Fibroblast of mammary gland (primary cell): ENCODE measurements around the gene PHF21B.

Experiments
- DNase-seq: peaks from one replicate; pipeline ENCODE4 v3.0.0-alpha.2; 2010; ENCODE audit warnings: low read depth
- H3K4me3 ChIP-seq: 2 replicates; pipeline ENCODE4 v1.5.1; 2011; ENCODE audit warnings: low read depth, mild to moderate bottlenecking, low read length, moderate library complexity; ENCODE audit not compliant: control insufficient read depth
- TF ChIP-seq, protein P1 (sequence below): conservative IDR thresholded peaks from 2 replicates; pipeline ENCODE4 v1.5.1; 2011; ENCODE audit warnings: low read depth, low read length, inconsistent platforms; ENCODE audit not compliant: control insufficient read depth, insufficient read depth

PHF21B gene

DNA sequence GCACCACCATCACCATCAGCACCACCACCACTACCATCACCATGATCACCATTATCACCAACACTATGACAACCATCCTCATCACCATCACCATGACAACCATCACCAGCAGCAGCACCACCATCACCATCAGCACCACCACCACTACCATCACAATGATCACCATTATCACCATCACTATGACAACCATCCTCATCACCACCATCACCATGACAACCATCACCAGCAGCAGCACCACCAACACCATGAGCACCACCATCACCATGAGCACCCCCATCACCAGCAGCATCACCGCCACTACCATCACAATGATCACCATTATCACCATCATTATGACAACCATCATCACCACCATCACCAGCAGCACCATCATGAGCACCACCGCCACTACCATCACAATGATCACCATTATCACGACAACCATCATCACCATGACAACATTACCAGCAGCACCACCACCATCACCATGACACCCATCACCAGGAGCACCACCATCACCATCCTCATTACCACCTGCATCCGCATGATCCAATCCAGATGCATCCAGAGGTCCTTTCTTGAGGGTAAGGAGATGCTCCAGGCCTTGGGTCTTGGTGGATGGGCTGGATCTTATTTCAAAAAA is 23.8 kb downstream of the PHF21B start:
- no peak overlapping the region for H3K4me3 ChIP-seq
- DNase-seq, result no peak
- TF ChIP-seq, protein P1, sequence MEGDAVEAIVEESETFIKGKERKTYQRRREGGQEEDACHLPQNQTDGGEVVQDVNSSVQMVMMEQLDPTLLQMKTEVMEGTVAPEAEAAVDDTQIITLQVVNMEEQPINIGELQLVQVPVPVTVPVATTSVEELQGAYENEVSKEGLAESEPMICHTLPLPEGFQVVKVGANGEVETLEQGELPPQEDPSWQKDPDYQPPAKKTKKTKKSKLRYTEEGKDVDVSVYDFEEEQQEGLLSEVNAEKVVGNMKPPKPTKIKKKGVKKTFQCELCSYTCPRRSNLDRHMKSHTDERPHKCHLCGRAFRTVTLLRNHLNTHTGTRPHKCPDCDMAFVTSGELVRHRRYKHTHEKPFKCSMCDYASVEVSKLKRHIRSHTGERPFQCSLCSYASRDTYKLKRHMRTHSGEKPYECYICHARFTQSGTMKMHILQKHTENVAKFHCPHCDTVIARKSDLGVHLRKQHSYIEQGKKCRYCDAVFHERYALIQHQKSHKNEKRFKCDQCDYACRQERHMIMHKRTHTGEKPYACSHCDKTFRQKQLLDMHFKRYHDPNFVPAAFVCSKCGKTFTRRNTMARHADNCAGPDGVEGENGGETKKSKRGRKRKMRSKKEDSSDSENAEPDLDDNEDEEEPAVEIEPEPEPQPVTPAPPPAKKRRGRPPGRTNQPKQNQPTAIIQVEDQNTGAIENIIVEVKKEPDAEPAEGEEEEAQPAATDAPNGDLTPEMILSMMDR, result no peak

DNA sequence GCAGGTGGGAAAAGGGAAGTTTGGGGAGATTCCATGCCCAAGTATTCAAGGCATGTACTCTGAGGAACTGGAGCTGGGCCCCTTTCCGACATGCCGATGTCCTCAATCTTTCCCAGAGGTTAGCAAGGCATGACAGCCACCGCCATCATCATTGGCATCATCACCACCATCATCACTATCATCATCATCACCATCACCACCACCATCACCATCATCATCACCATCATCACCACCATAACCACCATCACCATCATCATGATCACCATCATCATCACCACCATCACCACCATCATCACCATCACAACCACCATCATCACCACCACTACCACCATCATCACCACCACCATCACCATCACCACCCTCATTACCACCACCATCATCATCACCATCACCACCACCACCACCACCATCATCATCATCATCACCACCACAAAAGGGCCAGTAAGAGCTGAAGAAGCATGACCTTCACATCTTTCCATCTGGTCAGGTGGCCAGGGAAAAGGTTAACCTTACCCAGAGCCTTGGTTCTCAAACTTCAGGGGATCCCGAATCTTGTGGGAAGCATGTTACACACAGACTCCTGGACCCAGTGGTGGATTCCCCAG is 25.8 kb downstream of the PHF21B start:
- no peak overlapping the region for H3K4me3 ChIP-seq
- no peak for DNase-seq
- TF ChIP-seq, protein P1, result no peak

DNA sequence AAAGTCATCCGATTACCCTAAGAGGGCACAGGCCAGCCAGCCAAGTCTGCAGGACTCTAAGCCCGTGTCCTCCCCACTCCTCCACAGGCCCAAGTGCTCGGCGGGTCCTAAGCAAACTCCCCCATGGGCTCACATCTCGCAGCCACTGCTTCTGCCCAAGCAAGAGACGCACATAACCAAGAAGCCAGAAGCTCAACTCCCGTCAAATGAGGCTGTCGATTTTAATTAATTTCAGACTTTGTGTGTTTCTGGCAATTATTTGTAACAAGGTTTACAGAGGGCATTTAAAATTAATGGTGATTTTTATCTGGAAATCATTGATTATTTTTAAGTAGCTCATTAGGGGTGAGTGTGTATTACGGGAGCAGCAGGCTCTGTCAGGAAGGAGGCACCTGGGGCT is 27.4 kb downstream of the PHF21B start:
- no peak for DNase-seq
- TF ChIP-seq, protein P1, result no peak

DNA sequence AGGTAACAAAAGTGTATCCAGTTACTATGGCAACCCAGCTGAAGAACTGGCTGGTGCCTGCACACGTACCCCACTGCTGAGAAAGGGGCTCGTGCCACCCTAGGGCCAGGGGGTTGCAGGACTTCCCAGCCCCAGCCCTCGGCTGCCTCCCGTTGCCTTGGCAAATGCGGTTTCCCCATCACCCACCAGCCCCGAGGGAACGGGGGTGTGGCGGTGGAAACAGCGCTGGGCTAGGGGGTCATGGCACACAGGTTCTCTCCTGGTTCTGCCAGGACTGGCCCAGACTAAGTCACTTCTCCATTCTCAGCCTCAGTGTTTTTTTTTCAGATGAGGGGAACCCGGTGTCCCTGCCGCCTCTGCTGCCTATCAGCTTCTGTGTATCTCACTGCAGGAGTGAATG is 27.9 kb downstream of the PHF21B start:
- TF ChIP-seq, protein P1, result no peak
- DNase-seq, result no peak
- no peak overlapping the region for H3K4me3 ChIP-seq

More for the DNA sequence above, 27.4 kb downstream of the PHF21B start:
- no peak overlapping the region for H3K4me3 ChIP-seq

DNA sequence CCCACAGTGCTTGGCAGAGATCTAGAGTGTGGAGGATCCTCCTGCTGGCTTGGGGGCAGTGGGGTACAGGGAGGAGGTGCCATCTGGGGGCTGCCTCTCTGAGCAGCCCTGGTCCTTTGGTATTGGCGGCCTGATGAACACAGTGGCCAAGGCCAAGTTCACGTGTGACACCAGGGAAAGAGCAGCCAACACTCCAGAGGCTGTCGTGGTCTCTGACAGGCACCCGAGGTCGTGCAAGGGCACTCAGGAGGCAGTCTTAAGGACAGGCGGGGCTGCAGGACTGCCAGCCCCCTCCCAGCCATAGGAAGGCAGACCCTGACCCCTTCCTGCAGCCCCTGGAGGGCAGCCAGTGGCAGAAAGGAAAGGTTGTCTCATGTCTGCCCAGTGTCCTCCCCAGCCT is 30.7 kb downstream of the PHF21B start:
- no peak for DNase-seq
- H3K4me3 ChIP-seq, result no peak overlapping the region
- TF ChIP-seq, protein P1, result no peak

DNA sequence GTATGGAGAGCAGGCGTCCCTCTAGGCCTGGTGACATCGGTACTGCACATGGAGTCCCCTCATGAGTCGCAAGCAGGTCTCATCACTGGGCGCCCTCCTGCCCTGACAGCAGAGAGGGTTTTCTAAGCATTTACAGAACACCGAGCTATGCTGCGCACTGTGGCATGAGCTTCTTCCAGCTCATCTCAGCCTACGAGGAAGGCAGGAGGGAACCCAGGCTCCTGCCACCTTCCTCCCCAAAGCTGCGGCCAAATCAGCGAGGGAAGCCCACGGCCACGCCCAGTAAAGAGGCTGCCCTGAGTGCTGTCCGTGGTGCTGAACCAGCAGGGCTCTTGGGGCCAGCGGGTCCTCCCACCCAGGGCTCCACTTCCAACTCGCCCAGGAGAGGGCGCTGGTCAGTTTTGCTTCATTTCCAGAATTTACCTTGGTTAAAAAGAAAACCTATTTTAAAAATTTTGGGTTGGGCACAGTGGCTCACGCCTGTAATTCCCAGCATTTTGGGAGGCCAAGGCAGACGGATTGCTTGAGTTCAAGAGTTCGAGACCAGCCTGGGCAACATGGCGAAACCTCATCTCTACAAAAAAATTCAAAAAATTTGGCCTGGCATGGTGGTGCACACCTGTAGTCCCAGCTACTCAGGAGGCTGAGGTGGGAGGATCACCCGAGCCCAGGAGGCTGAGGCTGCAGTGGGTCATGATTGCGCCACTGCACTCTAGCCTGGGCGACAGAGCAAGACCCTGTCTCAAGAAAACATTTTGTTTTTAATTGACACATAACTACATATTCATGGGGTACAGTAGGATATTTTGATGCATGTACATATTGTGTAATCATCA is 34.2 kb downstream of the PHF21B start:
- peak; percentile 80 for DNase-seq
- TF ChIP-seq, protein P1, result peak; percentile 80
- H3K4me3 ChIP-seq, result no peak overlapping the region
